GM23338 (cell line): Measurements from ENCODE around the gene IL18BP. TPM values are rescaled to one million over a fixed set of nuclear protein-coding genes. Genes with fewer than 3 reads are reported as not detected.

Experiments
- ATAC-seq: fragments of 200-7000 bp; cut with Tn5 transposase; 3 replicates; pipeline ENCODE4 v1.9.1; 2020
- DNase-seq: peaks from one replicate; pipeline ENCODE4 v3.0.0-alpha.2; 2015; ENCODE audit warnings: low spot score
- H2AFZ ChIP-seq: fragments of 200-600 bp; sonication (generic); 2 replicates; pipeline ENCODE4 v1.8.0; 2016; ENCODE audit warnings: antibody characterized with exemption, mild to moderate bottlenecking, moderate library complexity
- H3F3A ChIP-seq: fragments of 200-600 bp; sonication (generic); replicated peaks from 2 replicates; pipeline ENCODE4 v1.8.0; 2017; ENCODE audit warnings: antibody characterized with exemption, mixed run types, low read depth
- H3K27ac ChIP-seq: fragments of 200-600 bp; sonication (generic); 2 replicates; pipeline ENCODE4 v1.6.1; 2016; ENCODE audit warnings: low read depth
- H3K27me3 ChIP-seq: fragments of 200-600 bp; sonication (generic); 2 replicates; pipeline ENCODE4 v1.8.0; 2016; ENCODE audit warnings: mild to moderate bottlenecking, mixed run types, moderate library complexity; ENCODE audit not compliant: insufficient read depth
- H3K36me3 ChIP-seq: fragments of 200-600 bp; sonication (generic); 2 replicates; pipeline ENCODE4 v1.8.0; 2016; ENCODE audit warnings: mild to moderate bottlenecking; ENCODE audit not compliant: insufficient read depth
- H3K4me1 ChIP-seq: fragments of 200-600 bp; sonication (generic); 2 replicates; pipeline ENCODE4 v1.8.0; 2016; ENCODE audit warnings: mild to moderate bottlenecking, moderate library complexity; ENCODE audit not compliant: insufficient read depth
- H3K4me2 ChIP-seq: fragments of 200-600 bp; sonication (generic); 2 replicates; pipeline ENCODE4 v1.7.1; 2017; ENCODE audit warnings: mixed run types
- H3K4me3 ChIP-seq: fragments of 200-600 bp; sonication (generic); 2 replicates; pipeline ENCODE4 v1.6.1; 2016; ENCODE audit warnings: mixed run types
- H3K79me2 ChIP-seq: fragments of 200-600 bp; sonication (generic); replicated peaks from 2 replicates; pipeline ENCODE4 v1.8.0; 2017; ENCODE audit warnings: mild to moderate bottlenecking; ENCODE audit not compliant: insufficient read depth
- H3K9me2 ChIP-seq: fragments of 200-600 bp; sonication (generic); 2 replicates; pipeline ENCODE4 v1.8.0; 2017; ENCODE audit not compliant: insufficient read depth
- H4K20me1 ChIP-seq: fragments of 200-600 bp; sonication (generic); replicated peaks from 2 replicates; pipeline ENCODE4 v1.8.0; 2017; ENCODE audit warnings: mild to moderate bottlenecking; ENCODE audit not compliant: insufficient read depth
- H3K27ac Mint-ChIP-seq: 2 replicates; pipeline ENCODE4 v1.8.0; 2020; ENCODE audit warnings: inconsistent platforms, mild to moderate bottlenecking, moderate library complexity, mixed read lengths
- H3K27me3 Mint-ChIP-seq: 3 replicates; pipeline ENCODE4 v1.8.0; 2022; ENCODE audit warnings: low read depth, mild to moderate bottlenecking, moderate library complexity, mixed read lengths, inconsistent platforms; ENCODE audit not compliant: insufficient read depth, poor library complexity
- H3K36me3 Mint-ChIP-seq: 3 replicates; pipeline ENCODE4 v1.8.0; 2021; ENCODE audit warnings: low read depth, mild to moderate bottlenecking, inconsistent platforms, moderate library complexity, mixed read lengths
- H3K4me1 Mint-ChIP-seq: 3 replicates; pipeline ENCODE4 v1.8.0; 2020; ENCODE audit warnings: mild to moderate bottlenecking, inconsistent platforms, mixed read lengths
- H3K4me3 Mint-ChIP-seq: 3 replicates; pipeline ENCODE4 v1.8.0; 2021; ENCODE audit warnings: moderate library complexity, mild to moderate bottlenecking, inconsistent platforms, mixed read lengths
- H3K9me3 Mint-ChIP-seq: 3 replicates; pipeline ENCODE4 v1.8.0; 2020; ENCODE audit warnings: moderate library complexity, mild to moderate bottlenecking, inconsistent platforms, mixed read lengths
- CREB1 ChIP-seq: fragments of 250-450 bp; sonication (Bioruptor Pico); IDR thresholded peaks from 2 replicates; pipeline ENCODE4 v1.5.0; 2020; ENCODE audit warnings: low read depth, mild to moderate bottlenecking, moderate library complexity
- EZH2 ChIP-seq: fragments of 200-600 bp; sonication (generic); IDR thresholded peaks from one replicate; pipeline ENCODE4 v1.8.0; 2017; ENCODE audit warnings: antibody characterized with exemption, mild to moderate bottlenecking, low read depth; ENCODE audit not compliant: unreplicated experiment
- POLR2AphosphoS5 ChIP-seq: IDR thresholded peaks from 2 replicates; pipeline ENCODE4 v1.6.1; 2016; ENCODE audit warnings: antibody characterized with exemption, low read depth
- REST ChIP-seq: IDR thresholded peaks from one replicate; pipeline ENCODE4 v1.6.1; 2018; ENCODE audit warnings: antibody characterized with exemption; ENCODE audit not compliant: unreplicated experiment
- ZNF114 ChIP-seq: fragments of 250-450 bp; sonication (Bioruptor Pico); IDR thresholded peaks from 2 replicates; pipeline ENCODE4 v1.5.0; 2020; ENCODE audit warnings: mild to moderate bottlenecking, moderate library complexity
- ZNF331 ChIP-seq: fragments of 250-450 bp; sonication (Bioruptor Pico); IDR thresholded peaks from 2 replicates; pipeline ENCODE4 v1.5.0; 2020; ENCODE audit warnings: low read depth, mild to moderate bottlenecking, moderate library complexity
- ZNF462 ChIP-seq: fragments of 250-450 bp; sonication (Bioruptor Pico); IDR thresholded peaks from 2 replicates; pipeline ENCODE4 v1.5.0; 2020; ENCODE audit warnings: mild to moderate bottlenecking, moderate library complexity
- polyA plus RNA-seq: library from polyadenylated mRNA; unstranded; fragments of >200 nt; fragmentation: Nextera tagmentation; extraction: Ambion mirVana; gene quantifications from 2 replicates; pipeline ENCODE4 v1.2.1, GENCODE V29; 2016
- total RNA-seq: library from RNA; depleted of rRNA; stranded (reverse); fragments of >200 nt; shearing (Covaris generic); gene quantifications from 2 replicates; pipeline ENCODE4 v1.2.3, GENCODE V29; 2014

Gene IL18BP
- total and polyA plus RNA-seq, 2 experiments from 2014 or later = 3.8 to 11.2 TPM

- H3K36me3 ChIP-seq = 0 out of 2 replicates have a peak, but pooled peaks cover 5% of the 10 kb centered on the region
- Mint-ChIP-seq H3K9me3 (no peaks in the 10 kb centered on the region), H3K4me1 (no peaks in the 10 kb centered on the region; the same call in 2 of the 3 replicates), H3K27me3 (peaks cover 29% of the 10 kb centered on the region), H3K36me3 (peaks cover 59% of the 10 kb centered on the region), H3K4me3 (no peak overlapping the region), H3K27ac (no peak overlapping the region)
- H3F3A ChIP-seq = no peaks in the 10 kb centered on the region; the same call in none of the 2 replicates
- DNase-seq = no peak
- H3K79me2 ChIP-seq = no peaks in the 10 kb centered on the region
- H3K4me2 ChIP-seq = no peak overlapping the region
- no peak overlapping the region for H2AFZ ChIP-seq
- TF ChIP-seq POLR2AphosphoS5 (no peak; the same call in 1 of the 2 replicates), ZNF114 (CRISPR knock-in tag) (no peak), CREB1 (no peak), ZNF331 (no peak), ZNF462 (no peak), REST (no peak), EZH2 (no peak)
- H3K27me3 ChIP-seq = no peaks in the 10 kb centered on the region
- H3K27ac ChIP-seq = 0 out of 2 replicates have a peak overlapping the region, but pooled peaks have one; percentile 14
- H4K20me1 ChIP-seq = peaks cover 19% of the 10 kb centered on the region
- no peak overlapping the region for H3K4me3 ChIP-seq
- H3K4me1 ChIP-seq = no peaks in the 10 kb centered on the region
- no peak for ATAC-seq
- H3K9me2 ChIP-seq = no peaks in the 10 kb centered on the region
These were observed 3.3 kb downstream of the IL18BP start for GRCh38 chr11:72001834-72002591.
